Fibroblast of pulmonary artery (primary cell): ENCODE results near the gene AADACL2.

ENCODE experiments used
- DNase-seq: peaks from one replicate; pipeline ENCODE4 v3.0.0-alpha.2; 2010; ENCODE audit warnings: low read depth
- H3K4me3 ChIP-seq: replicated peaks from 2 replicates; pipeline ENCODE4 v1.5.1; 2011; ENCODE audit warnings: low read depth, mild to moderate bottlenecking, control low read depth, low read length, moderate library complexity
- TF ChIP-seq, protein P1 (sequence below): IDR thresholded peaks from 2 replicates; pipeline ENCODE4 v1.5.1; 2011; ENCODE audit warnings: mild to moderate bottlenecking, control low read depth, low read length, inconsistent platforms; ENCODE audit errors: missing control alignments

Gene AADACL2

DNA sequence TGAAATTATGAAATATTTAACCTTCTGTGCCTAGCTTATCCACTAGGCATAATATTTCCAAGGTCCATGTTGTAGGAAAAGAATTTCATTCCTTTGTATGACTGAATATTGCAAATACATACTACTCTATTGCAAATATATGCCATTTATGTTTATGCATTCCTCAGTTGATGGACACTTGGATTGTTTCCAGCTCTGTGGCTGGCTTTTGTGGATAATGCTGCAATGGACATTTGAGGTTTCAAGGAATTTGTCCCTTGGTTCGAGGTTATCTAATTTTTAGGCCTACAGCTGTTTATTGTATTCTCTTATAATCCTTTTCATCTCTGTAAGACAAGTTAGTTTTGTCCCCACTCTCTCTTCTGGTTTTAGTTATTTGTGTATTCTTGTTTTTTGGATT is 7.7 kb upstream of the AADACL2 start:
- H3K4me3 ChIP-seq: no peak overlapping the region

DNA sequence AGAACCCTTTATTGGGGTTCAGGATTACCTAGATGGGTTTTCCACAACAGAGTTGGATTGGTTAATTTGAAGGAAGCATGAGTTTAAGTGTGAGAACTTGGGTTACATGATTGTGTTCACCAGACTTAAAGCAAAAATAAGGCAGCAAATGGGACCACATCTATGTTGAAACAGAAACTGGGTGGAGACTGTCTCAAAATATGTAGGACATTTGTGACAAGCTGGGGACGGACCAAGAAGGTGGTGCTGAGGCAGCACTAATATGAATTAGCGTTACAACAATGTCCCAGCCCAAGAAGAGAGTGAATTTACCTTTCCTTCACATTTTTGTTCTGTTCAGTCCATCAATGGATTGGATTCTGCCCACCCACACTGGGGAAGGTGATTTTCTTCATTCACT is 866 bp upstream of the AADACL2 start:
- no peak overlapping the region for H3K4me3 ChIP-seq
- TF ChIP-seq, protein P1, sequence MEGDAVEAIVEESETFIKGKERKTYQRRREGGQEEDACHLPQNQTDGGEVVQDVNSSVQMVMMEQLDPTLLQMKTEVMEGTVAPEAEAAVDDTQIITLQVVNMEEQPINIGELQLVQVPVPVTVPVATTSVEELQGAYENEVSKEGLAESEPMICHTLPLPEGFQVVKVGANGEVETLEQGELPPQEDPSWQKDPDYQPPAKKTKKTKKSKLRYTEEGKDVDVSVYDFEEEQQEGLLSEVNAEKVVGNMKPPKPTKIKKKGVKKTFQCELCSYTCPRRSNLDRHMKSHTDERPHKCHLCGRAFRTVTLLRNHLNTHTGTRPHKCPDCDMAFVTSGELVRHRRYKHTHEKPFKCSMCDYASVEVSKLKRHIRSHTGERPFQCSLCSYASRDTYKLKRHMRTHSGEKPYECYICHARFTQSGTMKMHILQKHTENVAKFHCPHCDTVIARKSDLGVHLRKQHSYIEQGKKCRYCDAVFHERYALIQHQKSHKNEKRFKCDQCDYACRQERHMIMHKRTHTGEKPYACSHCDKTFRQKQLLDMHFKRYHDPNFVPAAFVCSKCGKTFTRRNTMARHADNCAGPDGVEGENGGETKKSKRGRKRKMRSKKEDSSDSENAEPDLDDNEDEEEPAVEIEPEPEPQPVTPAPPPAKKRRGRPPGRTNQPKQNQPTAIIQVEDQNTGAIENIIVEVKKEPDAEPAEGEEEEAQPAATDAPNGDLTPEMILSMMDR: no peak
- DNase-seq: no peak

More for the DNA sequence above, 7.7 kb upstream of the AADACL2 start:
- TF ChIP-seq, protein P1: no peak
- peak; percentile 73 for DNase-seq

DNA sequence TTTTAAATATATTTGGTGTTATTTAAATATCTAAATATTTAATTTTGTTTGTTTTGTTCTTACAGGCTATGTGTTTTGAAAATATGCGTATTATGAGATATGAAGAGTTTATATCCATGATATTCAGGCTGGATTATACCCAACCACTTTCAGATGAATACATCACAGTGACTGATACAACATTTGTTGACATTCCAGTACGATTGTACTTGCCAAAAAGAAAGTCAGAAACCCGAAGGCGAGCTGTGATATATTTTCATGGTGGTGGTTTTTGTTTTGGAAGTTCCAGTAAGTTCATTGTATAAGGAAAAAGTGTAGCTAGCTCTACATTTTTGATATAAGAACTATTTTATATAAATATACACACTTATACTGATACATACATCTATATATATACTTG is 6.9 kb downstream of the AADACL2 start:
- no peak overlapping the region for H3K4me3 ChIP-seq
- TF ChIP-seq, protein P1: no peak
- peak; percentile 33 for DNase-seq

DNA sequence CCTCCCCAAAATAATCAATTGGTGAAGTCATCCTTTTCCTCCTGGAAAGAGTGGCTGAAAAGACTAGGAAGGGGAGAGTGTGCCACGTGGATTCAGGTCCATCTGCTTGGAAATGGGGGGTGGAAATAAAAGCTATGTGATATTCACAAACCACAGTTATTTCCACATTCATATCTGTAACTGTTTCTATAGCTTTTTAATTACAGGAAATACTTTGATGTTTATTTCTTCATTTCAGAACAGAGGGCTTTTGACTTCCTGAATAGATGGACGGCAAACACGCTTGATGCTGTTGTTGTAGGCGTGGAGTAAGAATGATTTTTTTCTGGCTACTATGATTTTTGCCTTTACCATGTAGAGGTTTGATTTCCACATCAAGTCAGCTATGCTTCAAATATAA is 10.1 kb downstream of the AADACL2 start:
- TF ChIP-seq, protein P1: no peak
- no peak for DNase-seq
- H3K4me3 ChIP-seq: no peak overlapping the region

DNA sequence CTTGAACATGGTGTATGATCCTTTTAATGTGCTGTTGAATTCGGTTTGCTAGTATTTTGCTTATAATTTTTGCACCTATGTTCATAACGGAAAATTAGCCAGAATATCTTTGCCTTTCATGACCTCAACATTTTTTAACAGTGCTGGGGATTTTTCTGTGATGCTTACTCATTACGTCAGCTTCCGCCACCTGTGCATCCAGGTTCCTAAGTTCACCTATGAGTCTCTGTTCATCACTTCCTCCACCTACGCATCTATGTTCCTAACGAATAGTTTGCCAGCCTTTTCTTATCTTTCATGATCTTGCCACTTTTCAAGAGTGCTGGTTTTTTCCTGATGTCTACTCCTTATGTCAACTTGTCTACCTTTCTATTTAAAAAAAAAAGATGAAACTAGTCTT is 16.5 kb downstream of the AADACL2 start:
- no peak for DNase-seq
- TF ChIP-seq, protein P1: no peak
- H3K4me3 ChIP-seq: no peak overlapping the region

DNA sequence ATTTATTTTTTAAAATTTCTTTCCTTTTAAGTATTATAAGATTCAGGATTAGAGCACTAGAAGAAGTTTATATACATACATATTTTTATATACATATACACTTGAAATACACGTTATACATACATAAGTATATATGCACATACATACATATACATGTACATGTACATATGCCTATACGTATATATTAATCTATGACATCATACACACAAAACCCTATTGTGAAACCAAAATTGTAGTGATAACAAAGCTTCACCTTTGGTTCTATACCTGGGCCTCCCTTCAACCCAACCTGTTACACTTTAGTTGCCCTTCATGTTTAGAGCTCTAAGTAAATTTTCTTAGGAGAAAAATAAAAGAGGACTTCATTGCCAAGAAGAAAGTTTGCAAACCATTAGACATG is 17.0 kb downstream of the AADACL2 start:
- no peak for DNase-seq
- H3K4me3 ChIP-seq: no peak overlapping the region
- TF ChIP-seq, protein P1: no peak

DNA sequence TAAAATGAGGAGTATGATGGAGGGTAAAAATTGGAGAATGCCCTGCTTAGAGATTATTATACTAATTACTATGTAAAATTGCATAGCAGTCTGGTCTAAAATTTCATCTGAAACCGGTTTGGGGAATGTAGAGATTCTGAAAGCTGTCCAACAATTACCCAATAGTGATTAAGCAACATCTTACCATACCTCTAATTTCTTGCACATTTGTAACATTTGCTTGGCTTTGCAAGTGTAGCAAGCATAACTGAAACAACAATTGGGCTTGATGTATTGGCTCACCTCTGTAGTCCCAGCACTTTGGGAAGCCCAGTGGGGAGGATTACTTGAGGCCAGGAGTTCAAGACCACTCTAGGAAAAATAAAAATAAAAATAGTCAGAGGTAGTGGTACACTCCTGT is 17.4 kb downstream of the AADACL2 start:
- no peak overlapping the region for H3K4me3 ChIP-seq
- TF ChIP-seq, protein P1: no peak
- peak; percentile 86 for DNase-seq
